ENCODE data around the gene PRKAB1. TPM values are rescaled to one million over a fixed set of nuclear protein-coding genes. Genes with fewer than 3 reads are reported as not detected.
"Not testable (repeated sequence)": the region's sequence is repeated elsewhere in the genome, so short reads cannot be mapped to it uniquely, and the experiment has no call there.

Gene PRKAB1
- 16.6 and 25.3 TPM in 2 replicates for total RNA-seq

GRCh38 chr12:119667577-119668323 is at the start of gene PRKAB1:
TSS of gene PRKAB1 (plus strand) at chr12:119668133. CDS start at chr12:119668245, 112 bp downstream.
- H3K4me2 ChIP-seq (ENCODE audit: insufficient read depth, low read length), result peak within 1 kb of the TSS; percentile 88
- peaks cover 40% of the 10 kb centered on the region for H3K79me2 ChIP-seq (ENCODE audit: insufficient read depth, low read length)
- H3K4me3 ChIP-seq (ENCODE audit: insufficient read depth, low read length), result peak within 1 kb of the TSS; percentile 91
- H2AFZ ChIP-seq (ENCODE audit: low read length), result peak within 1 kb of the TSS; percentile 94
- peak; percentile 98 for DNase-seq (ENCODE audit: insufficient read length, low spot score, missing footprints)
- peak within 1 kb of the TSS; percentile 69 for H3K27ac ChIP-seq (ENCODE audit: low read depth, low read length)
- H3K36me3 ChIP-seq (ENCODE audit: insufficient read depth, low read length), result peaks cover 17% of the 10 kb centered on the region
- no peaks in the 10 kb centered on the region for H4K20me1 ChIP-seq (ENCODE audit: insufficient read depth, low read length)
- H3K27me3 ChIP-seq (ENCODE audit: insufficient read depth, low read length), result no peaks in the 10 kb centered on the region
- H3K9me3 ChIP-seq (ENCODE audit: low read depth, low read length), result no peaks in the 10 kb centered on the region
- TF ChIP-seq CTCF (IDR thresholded peaks at IDR 0.05; ENCODE audit: extremely low read depth, low read depth, low read length), result peak; percentile 86
- H3K4me1 ChIP-seq (ENCODE audit: insufficient read depth, low read length), result peaks cover 21% of the 10 kb centered on the region

DNA sequence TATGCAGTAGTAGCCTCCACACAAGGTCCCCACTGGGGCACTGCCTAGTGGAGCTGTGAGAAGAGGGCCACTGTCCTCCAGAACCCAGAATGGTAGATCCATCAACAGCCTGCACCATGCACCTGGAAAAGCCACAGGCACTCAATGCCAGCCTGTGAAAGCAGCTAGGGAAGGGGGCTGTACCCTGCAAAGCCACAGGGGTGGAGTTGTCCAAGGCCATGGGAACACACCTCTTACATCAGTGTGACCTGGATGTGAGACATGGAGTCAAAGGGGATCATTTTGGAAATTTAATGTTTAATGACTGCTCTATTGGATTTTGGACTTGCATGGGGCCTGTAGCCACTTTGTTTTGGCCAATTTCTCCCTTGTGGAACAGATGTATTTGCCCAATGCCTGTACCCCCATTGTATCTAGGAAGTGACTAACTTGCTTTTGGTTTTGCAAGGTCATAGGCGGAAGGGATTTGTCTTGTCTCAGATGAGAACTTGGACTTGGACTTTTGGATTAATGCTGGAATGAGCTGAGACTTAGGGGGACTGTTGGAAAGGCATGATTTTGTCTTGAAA is 49.5 kb upstream of the PRKAB1 start:
- not testable (repeated sequence) for H3K36me3 ChIP-seq (ENCODE audit: insufficient read depth, low read length); H4K20me1 ChIP-seq (ENCODE audit: insufficient read depth, low read length); H2AFZ ChIP-seq (ENCODE audit: low read length); H3K79me2 ChIP-seq (ENCODE audit: insufficient read depth, low read length); H3K27me3 ChIP-seq (ENCODE audit: insufficient read depth, low read length); H3K4me1 ChIP-seq (ENCODE audit: insufficient read depth, low read length); H3K27ac ChIP-seq (ENCODE audit: low read depth, low read length); H3K9me3 ChIP-seq (ENCODE audit: low read depth, low read length); H3K4me2 ChIP-seq (ENCODE audit: insufficient read depth, low read length); DNase-seq (ENCODE audit: insufficient read length, low spot score, missing footprints); H3K4me3 ChIP-seq (ENCODE audit: insufficient read depth, low read length)

DNA sequence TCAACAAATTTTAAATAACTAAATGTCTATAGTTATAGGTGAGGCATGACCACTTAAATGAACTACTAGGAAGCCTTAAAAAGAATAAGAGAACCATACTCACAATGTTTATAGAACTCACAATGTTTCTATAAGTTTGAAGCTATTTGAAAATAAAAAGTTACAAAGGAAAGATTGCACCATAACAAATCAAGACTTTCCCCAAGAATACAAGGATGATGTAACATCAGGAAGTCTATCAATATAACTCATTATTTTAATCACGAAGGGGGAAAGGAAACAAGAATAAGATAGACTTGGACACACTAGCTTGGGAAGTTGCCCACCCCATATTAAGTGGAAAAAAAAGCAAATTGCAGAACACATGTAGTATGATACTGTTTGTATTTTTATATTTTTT is 47.4 kb upstream of the PRKAB1 start:
- H3K4me1 ChIP-seq (ENCODE audit: insufficient read depth, low read length), result peaks cover 3% of the 10 kb centered on the region
- H3K79me2 ChIP-seq (ENCODE audit: insufficient read depth, low read length), result no peaks in the 10 kb centered on the region
- no peaks in the 10 kb centered on the region for H3K27me3 ChIP-seq (ENCODE audit: insufficient read depth, low read length)
- no peak for TF ChIP-seq CTCF (IDR thresholded peaks at IDR 0.05; ENCODE audit: extremely low read depth, low read depth, low read length)
- H4K20me1 ChIP-seq (ENCODE audit: insufficient read depth, low read length), result no peaks in the 10 kb centered on the region
- no peak for DNase-seq (ENCODE audit: insufficient read length, low spot score, missing footprints)
- no peaks in the 10 kb centered on the region for H3K36me3 ChIP-seq (ENCODE audit: insufficient read depth, low read length)
- H3K4me3 ChIP-seq (ENCODE audit: insufficient read depth, low read length), result no peak overlapping the region
- no peaks in the 10 kb centered on the region for H3K9me3 ChIP-seq (ENCODE audit: low read depth, low read length)
- H3K27ac ChIP-seq (ENCODE audit: low read depth, low read length), result no peak overlapping the region
- no peak overlapping the region for H3K4me2 ChIP-seq (ENCODE audit: insufficient read depth, low read length)
- H2AFZ ChIP-seq (ENCODE audit: low read length), result no peak overlapping the region

GRCh38 chr12:119621878-119622277 is 46.1 kb upstream of the PRKAB1 start:
- Histone ChIP-seq H3K27me3 (ENCODE audit: insufficient read depth, low read length) (no peaks in the 10 kb centered on the region), H3K79me2 (ENCODE audit: insufficient read depth, low read length) (no peaks in the 10 kb centered on the region), H2AFZ (ENCODE audit: low read length) (no peak overlapping the region), H3K27ac (ENCODE audit: low read depth, low read length) (no peak overlapping the region), H4K20me1 (ENCODE audit: insufficient read depth, low read length) (no peaks in the 10 kb centered on the region), H3K4me3 (ENCODE audit: insufficient read depth, low read length) (no peak overlapping the region), H3K9me3 (ENCODE audit: low read depth, low read length) (no peaks in the 10 kb centered on the region), H3K4me1 (ENCODE audit: insufficient read depth, low read length) (peaks cover 3% of the 10 kb centered on the region), H3K36me3 (ENCODE audit: insufficient read depth, low read length) (no peaks in the 10 kb centered on the region), H3K4me2 (ENCODE audit: insufficient read depth, low read length) (no peak overlapping the region)
- peak; percentile 81 for DNase-seq (ENCODE audit: insufficient read length, low spot score, missing footprints)
- TF ChIP-seq CTCF (IDR thresholded peaks at IDR 0.05; ENCODE audit: extremely low read depth, low read depth, low read length), result no peak

All from osteoblast (primary cell).